Nephron (organoid): Measurements from ENCODE around the gene C1orf174.

ENCODE experiments used
- H3K27ac Mint-ChIP-seq, 3 experiments: 2 replicates each; pipeline ENCODE4 v1.8.0; 2020; ENCODE audit warnings: mixed read lengths in 3 of 3, mild to moderate bottlenecking in 2 of 3, moderate library complexity in 1 of 3
- H3K27me3 Mint-ChIP-seq: 2 replicates; pipeline ENCODE4 v1.8.0; 2021; ENCODE audit warnings: low read depth, mild to moderate bottlenecking, moderate library complexity, mixed read lengths
- H3K36me3 Mint-ChIP-seq: 2 replicates; pipeline ENCODE4 v1.8.0; 2020; ENCODE audit warnings: low read depth, mixed read lengths
- H3K4me1 Mint-ChIP-seq: 2 replicates; pipeline ENCODE4 v1.8.0; 2020; ENCODE audit warnings: mixed read lengths
- H3K4me3 Mint-ChIP-seq, 3 experiments: 2 replicates each; pipeline ENCODE4 v1.8.0; 2020; ENCODE audit warnings: mild to moderate bottlenecking in 3 of 3, mixed read lengths in 3 of 3, moderate library complexity in 2 of 3
- H3K9me3 Mint-ChIP-seq: 2 replicates; pipeline ENCODE4 v1.8.0; 2020; ENCODE audit warnings: mixed read lengths
- TF ChIP-seq, protein P1 (sequence below), 3 experiments: fragments of 200-600 bp; sonication (generic); IDR thresholded peaks; one replicate each; pipeline ENCODE4 v1.5.0; 2021; ENCODE audit warnings: antibody characterized with exemption in 3 of 3; ENCODE audit not compliant: unreplicated experiment in 3 of 3

The C1orf174 gene

DNA sequence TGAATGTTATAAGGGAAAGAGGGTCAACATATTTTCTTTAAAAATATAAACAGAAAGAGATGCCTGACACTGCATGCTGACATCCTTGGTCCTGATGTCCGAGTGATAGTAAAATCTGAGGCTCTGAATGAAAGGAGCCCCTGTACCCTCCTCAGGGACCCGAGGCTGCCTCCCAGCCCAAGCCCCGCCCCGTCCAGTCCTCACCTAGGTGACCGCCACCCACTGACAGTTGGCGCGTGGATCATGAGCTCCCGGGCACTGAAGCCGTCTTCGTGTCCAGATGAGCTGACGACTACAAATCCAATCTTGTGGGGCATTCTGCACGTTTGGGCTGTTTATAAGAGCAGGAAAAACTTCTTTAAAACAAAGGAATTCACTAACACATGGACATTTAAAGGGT is 48.0 kb downstream of the C1orf174 start:
- Mint-ChIP-seq H3K36me3 (peaks cover 26% of the 10 kb centered on the region), H3K27me3 (no peaks in the 10 kb centered on the region), H3K4me3 (no peak overlapping the region), H3K9me3 (no peaks in the 10 kb centered on the region), H3K4me1 (peaks cover 7% of the 10 kb centered on the region), H3K27ac (peak overlapping the region in 1 of 3 experiments; percentile 60)
- TF ChIP-seq, protein P1, sequence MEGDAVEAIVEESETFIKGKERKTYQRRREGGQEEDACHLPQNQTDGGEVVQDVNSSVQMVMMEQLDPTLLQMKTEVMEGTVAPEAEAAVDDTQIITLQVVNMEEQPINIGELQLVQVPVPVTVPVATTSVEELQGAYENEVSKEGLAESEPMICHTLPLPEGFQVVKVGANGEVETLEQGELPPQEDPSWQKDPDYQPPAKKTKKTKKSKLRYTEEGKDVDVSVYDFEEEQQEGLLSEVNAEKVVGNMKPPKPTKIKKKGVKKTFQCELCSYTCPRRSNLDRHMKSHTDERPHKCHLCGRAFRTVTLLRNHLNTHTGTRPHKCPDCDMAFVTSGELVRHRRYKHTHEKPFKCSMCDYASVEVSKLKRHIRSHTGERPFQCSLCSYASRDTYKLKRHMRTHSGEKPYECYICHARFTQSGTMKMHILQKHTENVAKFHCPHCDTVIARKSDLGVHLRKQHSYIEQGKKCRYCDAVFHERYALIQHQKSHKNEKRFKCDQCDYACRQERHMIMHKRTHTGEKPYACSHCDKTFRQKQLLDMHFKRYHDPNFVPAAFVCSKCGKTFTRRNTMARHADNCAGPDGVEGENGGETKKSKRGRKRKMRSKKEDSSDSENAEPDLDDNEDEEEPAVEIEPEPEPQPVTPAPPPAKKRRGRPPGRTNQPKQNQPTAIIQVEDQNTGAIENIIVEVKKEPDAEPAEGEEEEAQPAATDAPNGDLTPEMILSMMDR (IDR thresholded peaks at IDR 0.05; ENCODE audit: unreplicated experiment in 3 of 3) = no peak

DNA sequence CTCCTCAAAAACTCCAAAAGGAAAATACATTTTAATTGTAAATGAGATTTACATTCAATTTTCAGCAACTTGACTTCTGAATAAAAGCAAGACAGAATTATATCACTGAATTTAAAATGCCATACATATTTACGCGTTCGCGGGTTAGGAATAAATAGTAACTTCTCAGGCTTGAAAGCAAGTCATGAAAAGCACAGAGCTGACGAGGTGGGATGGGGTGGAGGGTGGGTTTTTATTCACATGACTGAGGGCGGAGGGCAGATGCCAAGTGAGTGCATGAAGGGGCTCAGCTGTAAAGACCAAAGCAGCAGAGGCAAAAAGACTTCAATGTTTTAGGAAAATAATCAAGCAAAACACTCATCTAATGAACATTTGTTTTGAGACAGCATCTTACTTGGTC is 48.8 kb downstream of the C1orf174 start:
- TF ChIP-seq, protein P1 (IDR thresholded peaks at IDR 0.05; ENCODE audit: unreplicated experiment in 3 of 3) = no peak
- H3K9me3 Mint-ChIP-seq = no peaks in the 10 kb centered on the region
- H3K27ac Mint-ChIP-seq = no peak overlapping the region
- peaks cover 31% of the 10 kb centered on the region for H3K36me3 Mint-ChIP-seq
- no peaks in the 10 kb centered on the region for H3K27me3 Mint-ChIP-seq
- H3K4me1 Mint-ChIP-seq = peaks cover 7% of the 10 kb centered on the region
- H3K4me3 Mint-ChIP-seq = no peak overlapping the region

DNA sequence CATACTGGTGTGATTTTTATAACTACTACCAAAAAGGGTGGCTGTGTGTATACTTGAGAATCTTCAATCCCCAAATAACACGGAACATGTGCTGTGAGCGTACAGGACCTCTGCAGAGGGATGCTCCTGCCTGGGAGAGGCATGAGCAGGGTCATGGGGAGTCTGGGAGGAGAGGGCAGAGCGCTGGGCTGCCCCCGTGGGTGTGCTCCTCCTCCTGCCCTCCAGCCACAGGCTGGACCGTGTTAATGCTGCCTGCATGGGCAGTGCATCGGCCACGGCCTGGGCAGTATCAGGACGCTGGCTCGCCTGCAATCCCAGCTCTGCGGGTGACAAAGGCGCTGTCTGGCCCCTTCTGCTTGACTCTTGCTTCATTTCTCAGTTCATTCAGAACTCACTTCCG is 49.2 kb downstream of the C1orf174 start:
- H3K27me3 Mint-ChIP-seq = no peaks in the 10 kb centered on the region
- H3K9me3 Mint-ChIP-seq = no peaks in the 10 kb centered on the region

DNA sequence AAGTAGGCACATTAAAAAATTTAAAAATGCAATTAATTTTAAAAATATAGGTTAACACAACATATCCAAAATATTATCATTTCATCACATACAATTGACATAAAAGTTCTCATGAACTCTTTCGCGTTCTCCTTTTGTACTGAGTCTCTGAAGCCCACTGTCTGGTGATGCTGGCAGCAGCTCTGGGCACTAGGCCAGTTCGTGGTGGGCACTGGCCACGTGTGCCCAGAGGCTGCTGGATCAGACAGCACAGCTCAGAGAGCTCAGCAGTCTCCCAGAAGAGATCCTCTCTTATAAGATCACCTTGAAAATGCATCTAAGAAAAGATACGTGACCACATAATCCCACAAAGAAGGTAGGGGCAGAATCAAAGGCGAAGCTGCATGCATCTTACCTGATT is 53.0 kb downstream of the C1orf174 start:
- TF ChIP-seq, protein P1 (IDR thresholded peaks at IDR 0.05; ENCODE audit: unreplicated experiment in 3 of 3) = no peak
- no peaks in the 10 kb centered on the region for H3K4me1 Mint-ChIP-seq
- H3K4me3 Mint-ChIP-seq = no peak overlapping the region
- H3K27ac Mint-ChIP-seq = no peak overlapping the region
- H3K9me3 Mint-ChIP-seq = no peaks in the 10 kb centered on the region
- no peaks in the 10 kb centered on the region for H3K27me3 Mint-ChIP-seq
- H3K36me3 Mint-ChIP-seq = peaks cover 52% of the 10 kb centered on the region

More for the DNA sequence above, 49.2 kb downstream of the C1orf174 start:
- TF ChIP-seq, protein P1 (IDR thresholded peaks at IDR 0.05; ENCODE audit: unreplicated experiment in 3 of 3) = no peak
- peaks cover 7% of the 10 kb centered on the region for H3K4me1 Mint-ChIP-seq
- no peak overlapping the region for H3K4me3 Mint-ChIP-seq
- H3K27ac Mint-ChIP-seq = no peak overlapping the region
- H3K36me3 Mint-ChIP-seq = peaks cover 31% of the 10 kb centered on the region

DNA sequence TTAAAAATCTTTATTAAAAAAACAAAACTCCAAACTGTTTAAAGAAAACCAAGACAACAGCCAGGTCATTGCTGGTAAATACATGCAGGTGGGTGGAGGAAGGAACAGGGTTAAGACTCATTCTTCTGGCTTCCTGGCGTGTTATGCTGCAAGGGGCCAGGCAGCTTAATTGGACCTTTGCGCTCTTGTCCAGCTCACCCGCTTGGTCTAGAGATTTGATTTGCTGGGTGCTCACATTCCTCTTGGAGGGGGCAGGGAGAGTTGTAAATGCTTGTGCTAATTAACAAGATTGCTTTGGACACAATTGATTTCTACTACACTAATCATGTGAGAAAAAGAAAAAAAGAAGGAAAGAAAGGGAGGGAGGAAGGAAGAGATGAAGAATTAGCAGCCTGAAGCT is 53.5 kb downstream of the C1orf174 start:
- TF ChIP-seq, protein P1 (IDR thresholded peaks at IDR 0.05; ENCODE audit: unreplicated experiment in 3 of 3) = no peak
- Mint-ChIP-seq H3K9me3 (no peaks in the 10 kb centered on the region), H3K36me3 (peaks cover 52% of the 10 kb centered on the region), H3K27ac (peak overlapping the region in 2 of 3 experiments; percentile 9 to 65), H3K27me3 (no peaks in the 10 kb centered on the region), H3K4me1 (no peaks in the 10 kb centered on the region), H3K4me3 (no peak overlapping the region)

DNA sequence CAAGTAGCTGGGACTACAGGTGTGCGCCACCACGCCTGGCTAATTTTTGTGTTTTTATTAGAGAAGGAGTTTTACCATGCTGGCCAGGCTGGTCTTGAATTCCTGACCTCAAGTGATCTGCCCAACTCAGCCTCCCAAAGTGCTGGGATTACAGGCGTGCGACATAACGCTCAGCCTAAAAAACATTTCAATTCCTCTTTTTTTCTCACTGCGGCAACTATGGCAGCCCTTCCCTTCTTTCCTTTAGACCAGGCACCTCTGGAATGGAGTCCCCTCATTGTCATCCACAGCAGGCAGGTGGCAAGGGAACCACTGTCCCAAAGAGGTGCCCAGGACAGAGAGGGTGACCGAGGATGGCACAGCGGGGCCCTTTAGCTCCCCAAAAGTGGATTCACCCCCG is 57.2 kb downstream of the C1orf174 start:
- no peaks in the 10 kb centered on the region for H3K4me1 Mint-ChIP-seq
- no peaks in the 10 kb centered on the region for H3K27me3 Mint-ChIP-seq
- H3K9me3 Mint-ChIP-seq = no peaks in the 10 kb centered on the region
- H3K36me3 Mint-ChIP-seq = peaks cover 63% of the 10 kb centered on the region
- no peak overlapping the region for H3K27ac Mint-ChIP-seq
- TF ChIP-seq, protein P1 (IDR thresholded peaks at IDR 0.05; ENCODE audit: unreplicated experiment in 3 of 3) = no peak
- H3K4me3 Mint-ChIP-seq = no peak overlapping the region
